AG04450 (cell line): Measurements from ENCODE around the gene HSP90AA1. TPM values are rescaled to one million over a fixed set of nuclear protein-coding genes. Genes with fewer than 3 reads are reported as not detected.

Experiments
- CTCF ChIA-PET: fragments of 300-600, 350-600 bp; formaldehyde crosslinking; extraction: SDS; loops from one replicate; lab custom pipeline; 2022; ENCODE audit warnings: antibody characterized with exemption, inconsistent platforms; lab: Charles Lee
- POLR2A ChIA-PET: fragments of 350-600 bp; formaldehyde crosslinking; extraction: SDS; loops from one replicate; lab custom pipeline; 2021; ENCODE audit warnings: antibody characterized with exemption, inconsistent platforms; lab: Yijun Ruan, JAX
- DNase-seq: peaks from one replicate; pipeline ENCODE4 v3.0.0-alpha.2; 2011; ENCODE audit warnings: low read depth, low spot score
- H3K27ac ChIP-seq: one replicate; pipeline ENCODE4 v1.5.1; 2012; ENCODE audit warnings: low read depth, low read length, control low read depth
- H3K27me3 ChIP-seq: one replicate; pipeline ENCODE4 v1.6.0; 2012; ENCODE audit warnings: low read length; ENCODE audit not compliant: control insufficient read depth, insufficient read depth
- H3K4me3 ChIP-seq: 2 replicates; pipeline ENCODE4 v1.5.1; 2011; ENCODE audit warnings: mild to moderate bottlenecking, low read depth, low read length, control low read depth
- H3K9me3 ChIP-seq: 2 replicates; pipeline ENCODE4 v1.5.1; 2012; ENCODE audit warnings: low read length; ENCODE audit not compliant: control insufficient read depth, insufficient read depth
- polyA plus RNA-seq: library from polyadenylated mRNA; depleted of rRNA; stranded (reverse); fragments of >200 nt; gene quantifications from 2 replicates; pipeline ENCODE4 v1.2.3, GENCODE V29; 2011
- TF ChIP-seq, protein P1 (sequence below): IDR thresholded peaks from 2 replicates; pipeline ENCODE4 v1.5.1; 2011; ENCODE audit warnings: low read depth, low read length, control low read depth, inconsistent platforms

HSP90AA1 gene
- polyA plus RNA-seq, 1 experiment, result 822 TPM

DNA sequence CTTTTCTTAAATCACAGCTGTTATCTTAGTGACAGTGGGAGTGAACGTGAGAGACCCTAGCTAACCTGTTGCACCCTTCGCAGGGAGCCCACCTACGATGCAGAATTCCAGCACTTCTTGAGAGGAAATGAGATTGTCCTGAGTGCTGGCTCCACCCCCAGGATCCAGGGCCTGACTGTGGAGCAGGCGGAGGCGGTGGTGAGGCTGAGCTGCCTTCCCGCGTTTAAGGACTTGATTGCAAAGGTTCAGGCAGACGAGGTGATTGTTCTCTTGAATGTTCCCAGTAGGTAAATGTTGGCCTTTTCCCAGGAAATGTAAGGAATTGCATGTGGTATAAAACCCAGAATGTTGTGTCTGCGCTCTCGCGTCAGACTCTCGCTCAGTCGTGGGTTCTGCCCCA, 46.7 kb downstream of the HSP90AA1 start:
- TF ChIP-seq, protein P1, sequence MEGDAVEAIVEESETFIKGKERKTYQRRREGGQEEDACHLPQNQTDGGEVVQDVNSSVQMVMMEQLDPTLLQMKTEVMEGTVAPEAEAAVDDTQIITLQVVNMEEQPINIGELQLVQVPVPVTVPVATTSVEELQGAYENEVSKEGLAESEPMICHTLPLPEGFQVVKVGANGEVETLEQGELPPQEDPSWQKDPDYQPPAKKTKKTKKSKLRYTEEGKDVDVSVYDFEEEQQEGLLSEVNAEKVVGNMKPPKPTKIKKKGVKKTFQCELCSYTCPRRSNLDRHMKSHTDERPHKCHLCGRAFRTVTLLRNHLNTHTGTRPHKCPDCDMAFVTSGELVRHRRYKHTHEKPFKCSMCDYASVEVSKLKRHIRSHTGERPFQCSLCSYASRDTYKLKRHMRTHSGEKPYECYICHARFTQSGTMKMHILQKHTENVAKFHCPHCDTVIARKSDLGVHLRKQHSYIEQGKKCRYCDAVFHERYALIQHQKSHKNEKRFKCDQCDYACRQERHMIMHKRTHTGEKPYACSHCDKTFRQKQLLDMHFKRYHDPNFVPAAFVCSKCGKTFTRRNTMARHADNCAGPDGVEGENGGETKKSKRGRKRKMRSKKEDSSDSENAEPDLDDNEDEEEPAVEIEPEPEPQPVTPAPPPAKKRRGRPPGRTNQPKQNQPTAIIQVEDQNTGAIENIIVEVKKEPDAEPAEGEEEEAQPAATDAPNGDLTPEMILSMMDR, result no peak
- no peaks in the 10 kb centered on the region for H3K27me3 ChIP-seq
- ChIA-PET CTCF (no interaction called here), POLR2A (no interaction called here)
- H3K4me3 ChIP-seq, result no peak overlapping the region
- DNase-seq, result no peak
- H3K27ac ChIP-seq, result no peak overlapping the region
- H3K9me3 ChIP-seq, result no peaks in the 10 kb centered on the region; the same call in 1 of the 2 replicates

DNA sequence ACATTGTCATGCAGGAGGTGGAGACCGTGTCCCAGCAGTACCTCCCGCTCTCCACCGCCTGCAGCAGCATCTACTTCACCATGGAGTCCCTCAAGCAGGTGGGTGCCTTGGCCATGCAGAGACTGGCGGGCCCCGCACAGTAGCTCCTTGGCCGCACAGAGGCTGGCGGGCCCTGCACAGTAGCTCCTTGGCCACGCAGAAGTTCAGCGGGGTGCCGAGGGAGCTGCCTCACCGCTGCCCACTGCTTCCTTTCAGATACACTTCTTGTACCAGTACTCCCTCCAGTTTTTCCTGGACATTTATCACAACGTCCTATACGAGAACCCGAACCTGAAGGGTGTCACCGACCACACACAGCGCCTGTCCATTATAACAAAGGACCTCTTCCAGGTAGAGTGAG, 47.7 kb downstream of the HSP90AA1 start:
- no peak overlapping the region for H3K4me3 ChIP-seq
- POLR2A ChIA-PET, result no interaction called here
- H3K27ac ChIP-seq, result no peak overlapping the region
- CTCF ChIA-PET, result no interaction called here
- no peaks in the 10 kb centered on the region; the same call in 1 of the 2 replicates for H3K9me3 ChIP-seq
- no peak for DNase-seq
- TF ChIP-seq, protein P1, result no peak
- no peaks in the 10 kb centered on the region for H3K27me3 ChIP-seq

DNA sequence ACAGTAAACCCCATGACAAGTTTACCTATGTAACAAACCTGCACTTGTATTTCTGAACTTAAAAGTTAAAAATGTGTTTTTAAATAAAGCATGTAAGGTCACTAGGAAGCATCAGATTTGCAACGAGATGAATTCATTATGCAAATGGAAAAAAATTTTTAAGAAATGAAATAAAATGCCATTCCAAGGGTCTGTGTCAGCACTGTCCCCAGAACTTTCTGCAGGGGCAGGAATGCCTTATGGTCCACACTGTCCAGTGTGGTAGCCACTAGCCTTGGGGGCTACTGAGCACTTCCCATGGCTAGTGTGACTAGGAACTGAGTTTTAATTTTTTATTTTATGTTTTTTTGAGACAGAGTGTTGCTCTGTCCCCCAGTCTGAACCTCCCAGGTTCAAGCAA, 49.2 kb downstream of the HSP90AA1 start:
- CTCF ChIA-PET, result interaction anchor here (0.7 kb wide), 1 partner anchor 1041 kb away, joined by 4 read pairs; no protein-coding TSS in a partner anchor
- no peak overlapping the region for H3K27ac ChIP-seq

DNA sequence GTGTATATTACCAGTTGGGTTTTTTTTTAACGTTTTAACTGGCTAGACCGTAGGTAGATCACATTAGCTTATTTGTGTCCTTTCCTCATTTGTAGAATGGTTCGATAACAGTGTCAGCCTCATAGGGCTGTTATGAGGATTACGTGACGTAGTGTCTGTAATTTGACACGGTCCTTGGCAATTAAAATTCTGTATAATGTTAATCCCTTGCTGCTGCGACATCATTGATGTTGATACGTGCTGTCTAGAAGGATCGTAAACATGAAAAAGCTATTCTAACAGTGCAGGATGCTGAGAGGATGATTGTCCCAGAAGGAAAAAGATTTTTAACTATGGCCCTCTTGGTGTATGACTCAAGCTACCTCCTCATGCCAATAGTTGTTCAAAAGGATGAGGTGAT, 50.9 kb downstream of the HSP90AA1 start:
- Histone ChIP-seq H3K27ac (no peak overlapping the region), H3K27me3 (no peaks in the 10 kb centered on the region), H3K4me3 (no peak overlapping the region), H3K9me3 (no peaks in the 10 kb centered on the region)
- TF ChIP-seq, protein P1, result no peak
- ChIA-PET POLR2A (no interaction called here), CTCF (no interaction called here)
- DNase-seq, result no peak

More for the DNA sequence above, 49.2 kb downstream of the HSP90AA1 start:
- no peak overlapping the region for H3K4me3 ChIP-seq
- no peak for DNase-seq
- POLR2A ChIA-PET, result interaction anchor here (0.7 kb wide), 1 partner anchor 214 kb away, joined by 3 read pairs; no protein-coding TSS in a partner anchor
- H3K9me3 ChIP-seq, result no peaks in the 10 kb centered on the region; the same call in 1 of the 2 replicates
- TF ChIP-seq, protein P1, result no peak
- H3K27me3 ChIP-seq, result no peaks in the 10 kb centered on the region

DNA sequence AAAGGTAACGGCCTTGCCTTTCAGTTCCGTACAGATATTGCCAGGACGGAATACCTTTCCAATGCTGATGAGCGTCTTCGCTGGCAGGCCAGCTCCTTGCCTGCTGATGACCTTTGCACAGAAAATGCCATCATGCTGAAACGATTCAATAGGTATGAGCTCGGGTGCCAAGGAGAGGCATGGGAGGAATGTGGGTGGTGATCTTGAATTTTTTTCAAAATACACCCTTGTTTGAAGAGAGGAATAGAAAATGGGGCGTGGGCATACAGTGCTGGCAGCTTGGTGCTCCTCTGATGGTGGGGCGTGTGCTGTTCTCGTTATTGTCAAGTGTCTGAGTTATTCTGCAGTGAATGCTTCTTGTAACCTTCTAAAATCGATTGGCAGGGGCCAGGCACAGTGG, 52.5 kb downstream of the HSP90AA1 start:
- H3K27me3 ChIP-seq, result no peaks in the 10 kb centered on the region
- CTCF ChIA-PET, result interaction anchor here (1.4 kb wide), 1 partner anchor 73 kb away, joined by 3 read pairs; no protein-coding TSS in a partner anchor
- no peak overlapping the region for H3K27ac ChIP-seq
- H3K4me3 ChIP-seq, result no peak overlapping the region
- TF ChIP-seq, protein P1, result no peak
- H3K9me3 ChIP-seq, result no peaks in the 10 kb centered on the region
- POLR2A ChIA-PET, result no interaction called here
- DNase-seq, result no peak
